K562 (cell line): ENCODE results near the gene FCHO1. TPM values are rescaled to one million over a fixed set of nuclear protein-coding genes. Genes with fewer than 3 reads are reported as not detected.

ENCODE experiments used
- HDAC2 ChIP-seq: fragments of 450-650 bp; IDR thresholded peaks from 2 replicates; pipeline ENCODE4 v1.6.1; 2016; ENCODE audit warnings: mild to moderate bottlenecking
- polyA plus RNA-seq, 8 experiments: library from polyadenylated mRNA; depleted of rRNA in 4 of 8; stranded (reverse) in 5 of 8; unstranded in 3 of 8; fragments of >200 nt; fragmentation: Nextera tagmentation in 2 of 8; fragmentation: Illumina TruSeq in 1 of 8; extraction: Ambion mirVana in 2 of 8; extraction: Trizol in 1 of 8; gene quantifications; 2 replicates each; pipeline versions ENCODE4 v1.2.1 to v1.2.3, GENCODE V29; 2011 to 2014; ENCODE audit warnings: inconsistent platforms in 1 of 8, missing spikeins in 1 of 8
- total RNA-seq, 7 experiments: library from RNA; depleted of rRNA in 6 of 7; stranded (reverse); fragments of >200 nt in 6 of 7; fragmentation: Illumina TruSeq in 2 of 7; extraction: Trizol in 2 of 7; gene quantifications; 2 replicates each; pipeline versions ENCODE4 v1.2.1 to v1.2.3, GENCODE V29; 2011 to 2021; ENCODE audit warnings: low replicate concordance in 1 of 7
- TF ChIP-seq, protein P1 (sequence below), 2 experiments: fragments of 450-650 bp; formaldehyde crosslinking in 1 of 2; IDR thresholded peaks; 2 replicates each; pipeline versions ENCODE4 v1.4.0 to v1.6.1; 2014 to 2020; ENCODE audit warnings: mild to moderate bottlenecking in 2 of 2, borderline replicate concordance in 1 of 2, low read depth in 1 of 2

Gene FCHO1
- total and polyA plus RNA-seq, 9 of the 15 experiments (the other 6 are each of a cell fraction or from before 2014, with no cell fraction given), result 0.21 to 58.9 (median 18.3) TPM

DNA sequence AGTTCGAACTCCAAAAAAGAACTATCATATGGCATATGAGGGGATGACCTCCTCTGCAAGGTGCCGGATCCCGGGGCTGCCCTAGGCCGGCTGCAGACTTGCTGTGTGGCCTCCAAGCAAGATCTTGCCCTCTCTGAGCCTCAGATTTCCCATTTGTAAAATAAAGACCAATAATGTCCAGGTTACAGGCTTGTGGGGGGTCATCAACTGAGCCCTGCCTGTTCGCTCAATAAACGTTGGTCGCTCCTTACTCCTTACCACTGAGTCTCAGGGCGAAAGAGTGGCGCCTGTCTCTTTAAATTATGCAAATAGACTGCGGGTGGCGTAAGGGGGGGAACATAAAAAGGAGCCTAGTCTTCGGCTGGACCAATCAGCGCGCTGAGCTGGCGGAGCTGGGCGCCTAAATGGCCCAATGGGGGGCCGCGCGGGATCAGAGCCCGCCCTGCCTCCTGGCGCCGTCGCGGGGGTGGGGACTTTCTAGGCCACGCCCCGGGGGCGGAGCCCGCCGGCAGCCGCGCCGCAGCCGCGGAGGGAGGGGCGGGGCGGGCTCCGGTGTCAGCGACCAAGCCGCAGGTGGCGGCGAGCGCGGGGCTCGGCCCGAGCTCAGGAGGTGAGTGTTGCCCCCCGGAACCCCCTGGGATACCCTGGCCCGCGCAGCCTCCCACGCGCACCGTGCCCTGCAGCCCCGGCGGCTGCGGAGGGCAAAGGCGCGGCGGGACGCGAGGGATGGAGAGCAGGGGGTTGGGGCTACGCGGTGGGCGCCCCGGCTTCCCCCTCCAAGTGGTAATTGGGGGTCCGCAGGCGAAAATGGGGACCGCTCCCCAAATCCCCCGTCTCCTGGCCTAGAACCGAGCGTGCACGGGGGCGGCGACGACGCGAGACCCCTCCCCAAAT is 3.8 kb upstream of the FCHO1 start (continued):
- TF ChIP-seq, protein P1, sequence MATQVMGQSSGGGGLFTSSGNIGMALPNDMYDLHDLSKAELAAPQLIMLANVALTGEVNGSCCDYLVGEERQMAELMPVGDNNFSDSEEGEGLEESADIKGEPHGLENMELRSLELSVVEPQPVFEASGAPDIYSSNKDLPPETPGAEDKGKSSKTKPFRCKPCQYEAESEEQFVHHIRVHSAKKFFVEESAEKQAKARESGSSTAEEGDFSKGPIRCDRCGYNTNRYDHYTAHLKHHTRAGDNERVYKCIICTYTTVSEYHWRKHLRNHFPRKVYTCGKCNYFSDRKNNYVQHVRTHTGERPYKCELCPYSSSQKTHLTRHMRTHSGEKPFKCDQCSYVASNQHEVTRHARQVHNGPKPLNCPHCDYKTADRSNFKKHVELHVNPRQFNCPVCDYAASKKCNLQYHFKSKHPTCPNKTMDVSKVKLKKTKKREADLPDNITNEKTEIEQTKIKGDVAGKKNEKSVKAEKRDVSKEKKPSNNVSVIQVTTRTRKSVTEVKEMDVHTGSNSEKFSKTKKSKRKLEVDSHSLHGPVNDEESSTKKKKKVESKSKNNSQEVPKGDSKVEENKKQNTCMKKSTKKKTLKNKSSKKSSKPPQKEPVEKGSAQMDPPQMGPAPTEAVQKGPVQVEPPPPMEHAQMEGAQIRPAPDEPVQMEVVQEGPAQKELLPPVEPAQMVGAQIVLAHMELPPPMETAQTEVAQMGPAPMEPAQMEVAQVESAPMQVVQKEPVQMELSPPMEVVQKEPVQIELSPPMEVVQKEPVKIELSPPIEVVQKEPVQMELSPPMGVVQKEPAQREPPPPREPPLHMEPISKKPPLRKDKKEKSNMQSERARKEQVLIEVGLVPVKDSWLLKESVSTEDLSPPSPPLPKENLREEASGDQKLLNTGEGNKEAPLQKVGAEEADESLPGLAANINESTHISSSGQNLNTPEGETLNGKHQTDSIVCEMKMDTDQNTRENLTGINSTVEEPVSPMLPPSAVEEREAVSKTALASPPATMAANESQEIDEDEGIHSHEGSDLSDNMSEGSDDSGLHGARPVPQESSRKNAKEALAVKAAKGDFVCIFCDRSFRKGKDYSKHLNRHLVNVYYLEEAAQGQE (IDR thresholded peaks at IDR 0.05; ENCODE audit: borderline replicate concordance), result no peak
- TF ChIP-seq, protein P1 (CRISPR knock-in tag; IDR thresholded peaks at IDR 0.05; ENCODE audit: low read depth), result no peak
- TF ChIP-seq HDAC2, result peak; percentile 100
- TF ChIP-seq, all 486 proteins: peak for 68
